ENCODE data around the gene MRTFA.

GRCh38 chr22:40547729-40548143, 88.8 kb downstream of the MRTFA start:
- no peak for TF ChIP-seq CTCF (IDR thresholded peaks at IDR 0.05)
- TF ChIP-seq EZH2 (IDR thresholded peaks at IDR 0.05): no peak
- TF ChIP-seq EZH2phosphoT487 (IDR thresholded peaks at IDR 0.05): no peak
